Neutrophil (primary cell): ENCODE measurements around the gene HDX.

Experiments
- H3K27ac ChIP-seq: fragments of 200-600 bp; sonication (generic); 2 replicates; pipeline ENCODE4 v1.5.1; 2016; ENCODE audit warnings: mild to moderate bottlenecking, moderate library complexity
- H3K27me3 ChIP-seq: fragments of 200-600 bp; sonication (generic); 2 replicates; pipeline ENCODE4 v1.6.0; 2016; ENCODE audit warnings: mild to moderate bottlenecking
- H3K36me3 ChIP-seq: fragments of 200-600 bp; sonication (generic); 2 replicates; pipeline ENCODE4 v1.5.1; 2017
- H3K4me1 ChIP-seq, 2 experiments: fragments of 200-600 bp in 1 of 2; sonication (generic) in 1 of 2; 1 replicate in 1 of 2; 2 replicates in 1 of 2; pipeline versions ENCODE4 v1.5.1 to v1.6.1; 2013 to 2016; ENCODE audit warnings: low read depth in 1 of 2, low read length in 1 of 2, mild to moderate bottlenecking in 1 of 2, moderate library complexity in 1 of 2; ENCODE audit not compliant: control insufficient read depth in 1 of 2, insufficient read depth in 1 of 2
- H3K4me3 ChIP-seq, 2 experiments: fragments of 200-600 bp in 1 of 2; sonication (generic) in 1 of 2; 1 replicate in 1 of 2; 2 replicates in 1 of 2; pipeline ENCODE4 v1.5.1; 2013 to 2016; ENCODE audit warnings: low read depth in 1 of 2, low read length in 1 of 2, mild to moderate bottlenecking in 1 of 2, moderate library complexity in 1 of 2
- H3K9me3 ChIP-seq: fragments of 200-600 bp; sonication (generic); 2 replicates; pipeline ENCODE4 v1.5.1; 2016
- CTCF ChIP-seq: fragments of 200-600 bp; sonication (generic); IDR thresholded peaks from 2 replicates; pipeline ENCODE4 v1.5.1; 2016; ENCODE audit warnings: antibody characterized with exemption

The HDX gene

GRCh38 chrX:84336646-84337045, 165.6 kb downstream of the HDX start:
- no peaks in the 10 kb centered on the region for H3K36me3 ChIP-seq
- no peak overlapping the region for H3K27ac ChIP-seq
- TF ChIP-seq CTCF: no peak
- no peaks in the 10 kb centered on the region for H3K27me3 ChIP-seq
- H3K4me3 ChIP-seq: no peak overlapping the region
- no peaks in the 10 kb centered on the region for H3K9me3 ChIP-seq
- no peaks in the 10 kb centered on the region for H3K4me1 ChIP-seq

GRCh38 chrX:84335121-84335520, 167.1 kb downstream of the HDX start:
- TF ChIP-seq CTCF: no peak
- H3K27ac ChIP-seq: no peak overlapping the region
- H3K4me3 ChIP-seq: no peak overlapping the region
- no peaks in the 10 kb centered on the region for H3K36me3 ChIP-seq
- H3K9me3 ChIP-seq: no peaks in the 10 kb centered on the region
- no peaks in the 10 kb centered on the region for H3K4me1 ChIP-seq
- H3K27me3 ChIP-seq: no peaks in the 10 kb centered on the region

GRCh38 chrX:84322083-84322827, 180.0 kb downstream of the HDX start:
- no peaks in the 10 kb centered on the region for H3K27me3 ChIP-seq
- no peaks in the 10 kb centered on the region for H3K36me3 ChIP-seq
- no peak overlapping the region for H3K4me3 ChIP-seq
- TF ChIP-seq CTCF: no peak
- H3K4me1 ChIP-seq: no peaks in the 10 kb centered on the region
- H3K27ac ChIP-seq: no peak overlapping the region
- H3K9me3 ChIP-seq: no peaks in the 10 kb centered on the region

- Histone ChIP-seq H3K4me3 (no peak overlapping the region), H3K4me1 (no peaks in the 10 kb centered on the region), H3K36me3 (no peaks in the 10 kb centered on the region), H3K27me3 (no peaks in the 10 kb centered on the region), H3K9me3 (no peaks in the 10 kb centered on the region), H3K27ac (no peak overlapping the region)
- TF ChIP-seq CTCF: no peak
Observed at GRCh38 chrX:84320614-84321013, 181.6 kb downstream of the HDX start.

GRCh38 chrX:84320023-84320422, 182.2 kb downstream of the HDX start:
- Histone ChIP-seq H3K36me3 (no peaks in the 10 kb centered on the region), H3K4me3 (no peak overlapping the region), H3K27me3 (no peaks in the 10 kb centered on the region), H3K4me1 (no peaks in the 10 kb centered on the region), H3K9me3 (no peaks in the 10 kb centered on the region), H3K27ac (no peak overlapping the region)
- no peak for TF ChIP-seq CTCF
